Activated T-cell treated with anti-CD3 and anti-CD28 coated beads, Interleukin-2, amount 50 U/mL, for 24 hours (primary cell): ENCODE results near the gene ADCY10.

Experiments
- DNase-seq: peaks from one replicate; pipeline ENCODE4 v3.0.0-alpha.2; 2020
- H3K27ac Mint-ChIP-seq: 2 replicates; pipeline ENCODE4 v1.8.0; 2020; ENCODE audit warnings: mild to moderate bottlenecking, mixed read lengths
- H3K27me3 Mint-ChIP-seq: 2 replicates; pipeline ENCODE4 v1.8.0; 2020; ENCODE audit warnings: mixed read lengths
- H3K36me3 Mint-ChIP-seq: 2 replicates; pipeline ENCODE4 v1.8.0; 2020; ENCODE audit warnings: low read depth, mixed read lengths
- H3K4me1 Mint-ChIP-seq: 2 replicates; pipeline ENCODE4 v1.8.0; 2020; ENCODE audit warnings: low read depth, mixed read lengths
- H3K4me3 Mint-ChIP-seq: 2 replicates; pipeline ENCODE4 v1.8.0; 2020; ENCODE audit warnings: mild to moderate bottlenecking, moderate library complexity, mixed read lengths
- H3K9me3 Mint-ChIP-seq: 2 replicates; pipeline ENCODE4 v1.8.0; 2020; ENCODE audit warnings: mixed read lengths

ADCY10 gene

DNA sequence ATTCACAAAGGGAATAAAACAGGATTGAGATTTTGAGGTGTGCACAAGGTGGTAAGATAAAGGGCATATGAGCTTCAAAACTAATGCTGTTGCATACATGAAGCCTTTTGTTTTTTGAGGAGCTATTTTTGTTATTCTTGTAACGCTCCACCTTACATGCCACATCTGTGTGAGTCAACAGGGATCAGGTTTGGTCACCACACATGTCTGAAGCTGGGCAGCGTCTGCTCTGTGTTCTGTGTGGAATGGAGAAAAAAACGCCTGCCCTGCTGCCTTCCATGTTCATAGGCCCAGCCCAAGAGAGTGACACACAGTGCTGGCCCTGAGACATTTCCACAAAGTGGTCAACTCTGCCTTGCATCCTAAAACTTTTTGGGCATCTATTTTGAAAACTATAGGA is 124.4 kb downstream of the ADCY10 start:
- H3K9me3 Mint-ChIP-seq, result no peaks in the 10 kb centered on the region
- no peaks in the 10 kb centered on the region for H3K27me3 Mint-ChIP-seq
- H3K4me1 Mint-ChIP-seq, result peaks cover 6% of the 10 kb centered on the region
- no peak overlapping the region for H3K4me3 Mint-ChIP-seq
- DNase-seq, result no peak
- H3K27ac Mint-ChIP-seq, result no peak overlapping the region
- H3K36me3 Mint-ChIP-seq, result peaks cover 21% of the 10 kb centered on the region

DNA sequence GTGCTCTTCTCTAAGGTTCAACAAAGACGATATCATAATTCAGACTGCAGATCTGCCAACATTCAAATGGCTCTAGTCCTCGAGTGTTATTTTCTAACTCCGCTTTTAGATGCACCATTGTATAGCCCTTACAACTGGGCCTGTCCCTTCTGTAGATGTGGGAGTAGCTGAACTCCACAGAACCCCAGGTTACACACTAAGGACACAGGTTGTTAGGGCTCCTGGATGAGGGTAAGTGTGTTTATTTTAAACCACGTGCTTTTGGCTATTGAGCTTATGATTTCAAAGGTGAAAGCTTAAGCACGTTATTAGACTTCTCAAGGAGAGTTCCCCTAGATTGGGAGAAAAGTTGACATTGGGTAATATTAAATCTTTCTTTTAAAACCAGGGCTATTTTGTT is 127.4 kb downstream of the ADCY10 start:
- Mint-ChIP-seq H3K36me3 (peaks cover 21% of the 10 kb centered on the region), H3K4me1 (peaks cover 4% of the 10 kb centered on the region), H3K4me3 (no peak overlapping the region), H3K9me3 (peaks cover 2% of the 10 kb centered on the region), H3K27ac (no peak overlapping the region), H3K27me3 (no peaks in the 10 kb centered on the region)
- no peak for DNase-seq

DNA sequence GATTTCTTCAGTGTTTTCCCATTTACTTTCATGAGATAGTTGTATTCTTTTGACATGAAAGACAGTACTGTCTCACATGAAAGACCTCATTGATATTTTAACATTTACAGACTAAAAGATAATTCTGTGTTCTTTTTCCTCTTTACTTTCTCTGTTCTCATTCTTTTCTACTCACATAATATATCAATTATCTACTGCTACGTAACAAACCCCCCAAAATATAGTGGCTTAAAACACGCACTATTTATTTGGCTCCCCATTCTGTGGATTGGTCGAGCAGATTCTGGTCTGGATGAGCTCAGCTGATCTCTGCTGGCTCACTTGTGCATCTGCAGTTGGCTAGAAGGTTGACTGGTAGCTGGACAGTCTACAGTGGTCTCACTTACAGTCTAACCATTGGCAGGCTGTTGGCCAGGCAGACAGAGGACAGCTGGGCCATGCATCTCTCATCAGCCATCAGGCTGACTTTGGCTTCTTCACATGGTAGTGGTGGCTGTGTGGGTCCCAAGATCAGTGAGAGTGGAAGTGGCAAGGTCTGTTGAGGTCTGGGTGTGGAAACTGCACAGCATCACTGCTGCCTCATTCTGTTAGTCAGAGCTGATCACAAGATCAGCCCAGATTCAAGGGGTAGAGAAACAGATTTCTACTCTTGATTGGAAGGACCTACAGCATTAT is 128.9 kb downstream of the ADCY10 start:
- Mint-ChIP-seq H3K9me3 (peaks cover 10% of the 10 kb centered on the region), H3K4me3 (no peak overlapping the region), H3K36me3 (peaks cover 28% of the 10 kb centered on the region), H3K27me3 (no peaks in the 10 kb centered on the region), H3K4me1 (peaks cover 4% of the 10 kb centered on the region), H3K27ac (no peak overlapping the region)
- no peak for DNase-seq

DNA sequence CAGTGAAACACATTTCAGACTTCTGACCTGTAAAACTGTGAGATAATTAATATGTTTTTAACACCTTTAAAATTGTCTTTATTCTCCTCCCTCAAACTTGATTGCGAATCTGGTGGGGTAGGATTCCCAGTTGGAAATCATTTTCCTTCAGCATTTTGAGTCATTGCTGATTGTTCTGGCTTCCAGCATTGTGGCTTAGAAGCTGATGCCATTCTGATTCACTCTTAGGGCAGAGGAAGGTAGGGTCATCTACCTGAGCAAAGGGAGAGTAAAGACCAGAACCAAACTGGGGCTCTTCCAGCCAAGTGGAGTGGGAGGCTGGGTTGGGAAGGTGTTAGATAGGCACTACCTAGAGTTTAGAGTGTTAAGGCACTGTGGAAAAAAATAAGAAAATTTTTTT is 131.0 kb downstream of the ADCY10 start:
- peaks cover 11% of the 10 kb centered on the region for H3K9me3 Mint-ChIP-seq
- no peak overlapping the region for H3K27ac Mint-ChIP-seq
- H3K27me3 Mint-ChIP-seq, result no peaks in the 10 kb centered on the region
- no peaks in the 10 kb centered on the region for H3K4me1 Mint-ChIP-seq
- DNase-seq, result no peak
- H3K36me3 Mint-ChIP-seq, result peaks cover 19% of the 10 kb centered on the region
- no peak overlapping the region for H3K4me3 Mint-ChIP-seq

DNA sequence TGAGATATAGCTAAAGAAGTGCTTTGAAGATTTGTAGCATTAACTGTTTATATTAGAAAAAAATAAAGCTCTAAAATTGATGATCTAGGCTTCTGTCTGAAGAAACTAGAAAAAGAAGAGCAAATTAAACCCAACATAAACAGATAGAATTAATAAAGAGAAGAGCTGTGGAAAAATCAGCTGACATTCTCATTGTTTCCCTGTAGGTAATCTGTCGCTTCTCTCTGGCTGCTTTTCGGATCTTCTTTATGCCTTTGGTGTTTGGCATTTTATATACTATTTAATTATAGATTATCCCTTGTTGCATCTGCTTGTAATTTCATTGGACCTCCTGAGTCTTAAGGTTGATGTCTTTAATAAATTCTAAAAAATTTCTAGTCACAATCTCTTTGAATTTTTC is 132.4 kb downstream of the ADCY10 start:
- H3K4me1 Mint-ChIP-seq, result peaks cover 10% of the 10 kb centered on the region
- H3K27me3 Mint-ChIP-seq, result no peaks in the 10 kb centered on the region
- peaks cover 24% of the 10 kb centered on the region for H3K36me3 Mint-ChIP-seq
- H3K4me3 Mint-ChIP-seq, result no peak overlapping the region
- no peak for DNase-seq
- no peak overlapping the region for H3K27ac Mint-ChIP-seq
- peaks cover 11% of the 10 kb centered on the region for H3K9me3 Mint-ChIP-seq

DNA sequence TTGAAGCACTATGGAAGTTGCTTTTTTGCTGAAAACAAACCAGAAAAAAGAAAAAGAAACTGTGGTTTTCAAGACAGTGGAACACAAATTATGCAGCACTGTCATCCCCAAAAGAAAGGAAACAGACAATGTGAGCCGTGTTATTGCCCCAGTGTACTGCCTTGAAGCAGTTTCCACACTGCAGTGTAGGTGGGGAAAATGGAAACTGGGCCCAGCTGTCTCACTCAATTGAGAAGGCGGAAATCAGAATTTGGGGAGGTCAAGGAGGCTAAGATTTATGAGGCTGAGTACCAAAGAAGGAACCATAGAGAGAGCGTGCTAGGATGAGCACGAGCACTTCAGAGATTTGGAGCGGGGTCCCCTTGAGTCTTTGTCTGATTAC is 136.7 kb downstream of the ADCY10 start:
- H3K27ac Mint-ChIP-seq, result peak overlapping the region; percentile 42
- H3K9me3 Mint-ChIP-seq, result peaks cover 11% of the 10 kb centered on the region
- no peaks in the 10 kb centered on the region for H3K27me3 Mint-ChIP-seq
- DNase-seq, result no peak
- H3K4me1 Mint-ChIP-seq, result peaks cover 21% of the 10 kb centered on the region
- no peak overlapping the region for H3K4me3 Mint-ChIP-seq
- peaks cover 54% of the 10 kb centered on the region for H3K36me3 Mint-ChIP-seq

DNA sequence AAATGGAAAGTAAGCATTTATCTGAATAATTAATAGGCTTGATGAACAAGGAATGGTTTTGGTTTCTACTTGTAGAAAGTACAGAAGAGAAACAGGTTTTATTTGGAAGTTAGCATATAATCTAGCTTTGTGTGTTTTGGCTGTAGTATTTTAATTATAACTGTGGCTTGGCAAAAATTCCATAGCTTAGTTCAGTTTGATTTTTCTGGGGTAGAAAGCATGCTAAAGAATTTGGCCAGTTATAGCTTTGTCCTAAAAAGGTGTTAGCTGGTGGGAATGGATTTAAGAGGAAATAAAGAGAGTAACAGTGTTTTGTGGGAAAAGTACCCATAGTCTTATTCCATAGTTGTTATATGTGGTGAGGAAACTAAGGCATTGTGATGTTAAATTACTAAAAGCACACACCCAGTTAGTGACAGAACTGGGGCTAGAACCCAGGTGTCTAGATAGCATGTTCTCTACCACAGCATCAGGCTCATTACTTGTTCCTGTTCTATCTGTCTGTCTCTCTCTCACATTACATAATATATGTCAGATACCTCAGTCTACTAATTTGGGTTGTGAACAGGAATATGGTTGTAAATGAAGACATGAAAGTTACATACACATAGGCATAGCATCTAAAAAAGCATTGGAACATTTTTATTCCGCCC is 137.2 kb downstream of the ADCY10 start:
- Mint-ChIP-seq H3K4me3 (no peak overlapping the region), H3K27ac (peak overlapping the region; percentile 42), H3K27me3 (no peaks in the 10 kb centered on the region), H3K9me3 (peaks cover 10% of the 10 kb centered on the region), H3K36me3 (peaks cover 59% of the 10 kb centered on the region), H3K4me1 (peaks cover 21% of the 10 kb centered on the region)
- DNase-seq, result no peak

DNA sequence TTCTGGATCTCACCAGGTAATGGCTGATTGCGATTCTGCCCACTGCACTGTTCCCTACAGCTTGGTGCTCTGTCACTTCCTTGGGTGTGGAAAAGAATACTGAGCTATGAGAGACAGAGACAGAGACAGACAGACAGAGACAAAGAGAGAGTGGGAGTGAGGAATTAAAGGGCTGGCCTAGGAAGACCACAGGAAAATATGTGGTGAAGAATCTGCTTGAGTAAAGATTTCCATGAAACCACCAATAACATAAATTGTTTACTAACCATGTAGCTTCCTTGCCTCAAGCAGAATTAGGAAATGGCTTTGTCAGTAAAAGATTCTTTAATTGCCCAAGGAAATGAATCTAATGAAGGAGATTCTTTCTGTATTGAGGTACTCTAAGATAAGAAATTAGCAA is 137.8 kb downstream of the ADCY10 start:
- Mint-ChIP-seq H3K4me1 (peaks cover 21% of the 10 kb centered on the region), H3K27ac (no peak overlapping the region), H3K36me3 (peaks cover 63% of the 10 kb centered on the region), H3K4me3 (no peak overlapping the region), H3K9me3 (peaks cover 8% of the 10 kb centered on the region), H3K27me3 (no peaks in the 10 kb centered on the region)
- no peak for DNase-seq

DNA sequence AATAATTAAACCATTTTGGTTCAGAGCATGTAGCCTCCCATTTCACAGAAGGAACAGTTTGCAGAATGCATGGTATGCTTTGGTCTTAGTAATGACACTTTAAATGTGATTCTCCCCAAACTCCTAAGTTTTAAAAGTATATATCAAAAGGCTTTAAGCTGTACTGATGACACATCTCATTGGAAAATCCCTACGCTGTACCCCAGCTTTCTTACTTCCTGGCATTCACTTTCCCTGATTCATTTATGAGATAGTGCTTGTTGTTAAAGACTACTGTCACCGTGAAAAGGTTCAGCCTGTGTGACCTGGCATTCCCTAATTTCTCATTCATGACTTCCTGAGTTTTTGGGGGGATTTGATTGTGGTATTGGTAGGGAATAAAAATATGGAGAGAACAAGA is 138.8 kb downstream of the ADCY10 start:
- no peak overlapping the region for H3K27ac Mint-ChIP-seq
- no peak overlapping the region for H3K4me3 Mint-ChIP-seq
- no peaks in the 10 kb centered on the region for H3K27me3 Mint-ChIP-seq
- peaks cover 21% of the 10 kb centered on the region for H3K4me1 Mint-ChIP-seq
- peaks cover 2% of the 10 kb centered on the region for H3K9me3 Mint-ChIP-seq
- no peak for DNase-seq
- peaks cover 64% of the 10 kb centered on the region for H3K36me3 Mint-ChIP-seq

DNA sequence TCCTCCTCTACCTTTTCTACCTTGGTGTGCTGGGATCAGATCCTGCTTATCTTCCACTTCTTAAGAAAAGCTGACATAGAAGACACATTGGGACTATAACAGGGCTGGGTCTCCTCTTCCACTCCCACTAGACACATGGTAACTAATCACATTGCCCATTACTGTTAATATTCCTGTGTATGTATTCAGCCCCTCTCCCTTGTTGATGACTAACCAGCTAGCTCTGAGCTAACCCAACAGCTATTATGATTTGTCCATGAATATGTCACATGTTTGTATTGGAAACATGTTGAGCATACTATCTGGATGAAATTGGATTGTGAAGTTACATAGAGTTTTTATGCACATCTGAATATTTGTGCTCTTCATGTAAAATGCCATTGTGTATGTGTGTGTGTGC is 139.2 kb downstream of the ADCY10 start:
- H3K9me3 Mint-ChIP-seq, result peaks cover 2% of the 10 kb centered on the region
- H3K27ac Mint-ChIP-seq, result no peak overlapping the region
- H3K36me3 Mint-ChIP-seq, result peaks cover 68% of the 10 kb centered on the region
- H3K4me3 Mint-ChIP-seq, result no peak overlapping the region
- H3K27me3 Mint-ChIP-seq, result no peaks in the 10 kb centered on the region
- no peak for DNase-seq
- H3K4me1 Mint-ChIP-seq, result peaks cover 21% of the 10 kb centered on the region

DNA sequence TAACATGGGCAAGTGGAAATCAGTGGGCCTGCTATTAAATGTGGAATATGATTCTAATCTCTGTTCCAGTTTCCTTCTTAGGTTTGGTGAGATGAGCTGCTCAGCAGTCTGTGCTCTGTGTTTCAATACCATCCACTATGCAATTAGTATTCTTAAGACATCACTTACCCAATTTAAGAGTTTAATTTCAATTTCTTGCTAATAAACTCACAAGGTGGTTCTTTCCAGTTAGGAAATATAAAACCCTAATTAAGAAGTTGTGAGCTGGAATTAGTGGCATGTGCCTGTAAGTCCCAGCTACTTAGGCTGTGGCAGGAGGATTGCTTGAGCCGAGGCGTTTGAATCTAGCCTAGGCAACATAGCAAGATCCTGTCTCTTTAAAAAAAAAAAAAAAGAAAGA is 140.4 kb downstream of the ADCY10 start:
- Mint-ChIP-seq H3K4me1 (peaks cover 21% of the 10 kb centered on the region), H3K4me3 (no peak overlapping the region), H3K9me3 (no peaks in the 10 kb centered on the region), H3K27ac (no peak overlapping the region), H3K27me3 (no peaks in the 10 kb centered on the region), H3K36me3 (peaks cover 73% of the 10 kb centered on the region)
- no peak for DNase-seq

DNA sequence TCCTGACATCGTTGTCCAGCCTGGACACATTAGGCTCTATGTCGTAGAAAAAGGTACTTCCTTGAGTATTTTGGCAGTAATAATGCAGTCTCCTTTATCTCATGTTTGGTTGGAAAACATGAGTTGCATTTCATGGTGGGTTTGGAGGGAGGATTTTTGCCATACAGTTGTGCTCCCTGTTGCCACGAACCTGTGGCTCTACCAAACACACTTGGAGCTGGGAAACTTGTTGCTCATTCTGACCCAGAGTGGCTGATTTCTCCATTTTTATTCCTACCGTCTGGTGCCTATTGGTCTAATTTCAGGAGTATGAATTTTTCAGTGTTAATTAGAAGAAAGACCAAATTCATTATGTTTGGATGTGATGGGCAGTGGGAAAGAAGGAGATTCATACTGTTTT is 141.5 kb downstream of the ADCY10 start:
- Mint-ChIP-seq H3K4me1 (peaks cover 20% of the 10 kb centered on the region), H3K36me3 (peaks cover 77% of the 10 kb centered on the region)

DNA sequence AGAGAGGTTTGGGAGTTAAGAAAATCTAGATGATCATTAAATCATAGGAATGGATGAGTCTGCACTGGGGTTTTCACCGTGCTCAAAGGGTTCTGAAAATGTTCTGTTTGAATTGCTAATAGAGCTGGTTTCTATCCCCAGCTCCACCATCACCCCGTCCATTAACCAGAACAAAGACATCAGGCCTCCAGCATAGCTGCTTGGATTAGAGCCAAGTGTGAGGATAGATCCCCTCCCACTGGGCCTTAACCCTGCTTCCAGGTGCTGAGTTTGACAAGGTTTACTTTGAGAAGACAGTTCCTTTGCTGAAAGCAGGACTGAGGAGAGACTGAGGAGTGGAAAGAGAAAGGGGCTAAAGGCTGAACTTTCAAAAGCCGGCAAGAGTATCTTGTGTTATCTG is 143.8 kb downstream of the ADCY10 start:
- H3K36me3 Mint-ChIP-seq, result peaks cover 72% of the 10 kb centered on the region
- H3K27me3 Mint-ChIP-seq, result no peaks in the 10 kb centered on the region
- no peak for DNase-seq
- H3K9me3 Mint-ChIP-seq, result no peaks in the 10 kb centered on the region
- H3K27ac Mint-ChIP-seq, result no peak overlapping the region
- no peak overlapping the region for H3K4me3 Mint-ChIP-seq
- H3K4me1 Mint-ChIP-seq, result peaks cover 2% of the 10 kb centered on the region

More for the DNA sequence above, 141.5 kb downstream of the ADCY10 start:
- H3K4me3 Mint-ChIP-seq, result no peak overlapping the region
- DNase-seq, result no peak
- no peaks in the 10 kb centered on the region for H3K27me3 Mint-ChIP-seq
- no peak overlapping the region for H3K27ac Mint-ChIP-seq
- no peaks in the 10 kb centered on the region for H3K9me3 Mint-ChIP-seq

DNA sequence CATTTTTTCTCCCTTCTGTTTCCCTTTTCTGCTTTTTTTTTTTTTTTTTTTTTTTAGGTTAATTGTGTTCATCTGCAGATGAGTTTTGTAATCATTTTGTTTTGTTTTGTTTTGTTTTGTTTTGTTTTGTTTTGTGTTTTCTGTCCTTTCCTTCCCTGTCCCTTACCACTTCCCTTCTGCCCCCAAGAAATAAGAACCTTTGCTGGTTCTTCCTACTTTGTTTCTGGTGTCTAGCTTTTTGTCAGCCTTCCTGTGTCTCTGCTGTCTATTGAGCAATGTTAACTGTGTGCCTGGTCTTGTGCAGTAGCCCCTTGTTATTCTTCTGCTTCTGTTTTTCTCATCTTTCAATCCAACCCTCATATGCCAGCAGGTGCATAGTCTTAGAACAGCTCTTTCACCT is 146.2 kb downstream of the ADCY10 start:
- Mint-ChIP-seq H3K9me3 (no peaks in the 10 kb centered on the region), H3K27ac (no peak overlapping the region), H3K4me1 (no peaks in the 10 kb centered on the region), H3K27me3 (no peaks in the 10 kb centered on the region), H3K4me3 (no peak overlapping the region), H3K36me3 (peaks cover 56% of the 10 kb centered on the region)
- no peak for DNase-seq

DNA sequence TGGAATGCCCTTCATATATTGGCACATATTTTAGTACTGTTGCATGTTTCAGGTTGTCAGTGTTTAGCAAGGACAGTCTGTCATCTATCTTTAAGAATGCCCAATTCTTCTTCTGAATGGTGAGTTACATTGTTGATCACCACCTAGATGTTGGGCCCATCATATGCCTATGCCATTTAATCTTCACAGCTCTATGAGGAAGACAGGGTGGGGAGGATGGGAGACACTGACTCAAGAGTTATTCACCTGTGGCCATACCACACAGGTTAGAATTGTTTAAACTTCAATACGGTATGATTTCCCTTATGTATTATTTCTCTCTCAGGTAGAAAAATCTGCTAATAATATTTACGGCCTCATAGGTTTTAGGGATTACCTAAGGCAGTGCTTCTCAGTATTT is 147.4 kb downstream of the ADCY10 start:
- Mint-ChIP-seq H3K4me1 (peaks cover 11% of the 10 kb centered on the region), H3K9me3 (no peaks in the 10 kb centered on the region), H3K27ac (no peak overlapping the region), H3K36me3 (peaks cover 44% of the 10 kb centered on the region), H3K27me3 (no peaks in the 10 kb centered on the region), H3K4me3 (no peak overlapping the region)
- DNase-seq, result no peak
